Bone marrow (tissue), 2 donors: ENCODE results near the gene MED15.
"Not testable (repeated sequence)": the region's sequence is repeated elsewhere in the genome, so short reads cannot be mapped to it uniquely, and the experiment has no call there.

Source experiments
- DNase-seq, 2 donors: peaks; one replicate each; lab custom pipeline; 2025; lab: John Stamatoyannopoulos, UW

The MED15 gene

DNA sequence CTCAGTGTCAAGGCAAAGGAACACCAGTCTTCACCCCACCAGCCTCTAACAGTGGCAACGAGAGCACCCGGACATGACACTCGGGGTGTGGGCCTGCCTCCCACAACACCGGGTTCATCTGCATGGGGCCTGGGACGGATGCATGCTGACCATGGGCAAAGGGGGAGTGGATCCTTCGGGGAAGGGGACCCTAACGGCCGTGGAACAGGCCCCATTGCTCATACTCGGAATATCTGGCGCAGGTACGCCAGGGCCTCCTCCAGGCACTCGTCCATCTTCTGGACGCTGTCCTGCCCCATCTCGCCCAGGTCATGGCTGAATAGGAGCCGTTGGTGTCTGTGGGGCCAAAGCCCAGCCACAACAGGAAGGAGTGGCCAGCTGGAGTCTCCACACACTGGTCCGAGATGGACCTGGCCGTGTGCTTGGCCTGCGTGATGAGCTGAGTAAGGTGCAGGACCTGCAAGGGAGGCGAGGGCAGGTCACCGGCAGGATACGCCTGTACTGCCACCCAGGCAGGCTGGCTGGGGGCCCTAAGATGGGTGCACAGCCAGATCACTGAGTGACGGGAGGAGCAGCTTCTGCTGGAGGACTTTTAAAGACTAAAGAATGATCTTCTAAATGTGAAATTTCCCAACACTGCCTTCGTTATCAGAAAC lies 96.8 kb downstream of the MED15 start:
- DNase-seq, result no peak

GRCh38 chr22:20604776-20605221 lies 97.4 kb downstream of the MED15 start:
- DNase-seq, result no peak

DNA sequence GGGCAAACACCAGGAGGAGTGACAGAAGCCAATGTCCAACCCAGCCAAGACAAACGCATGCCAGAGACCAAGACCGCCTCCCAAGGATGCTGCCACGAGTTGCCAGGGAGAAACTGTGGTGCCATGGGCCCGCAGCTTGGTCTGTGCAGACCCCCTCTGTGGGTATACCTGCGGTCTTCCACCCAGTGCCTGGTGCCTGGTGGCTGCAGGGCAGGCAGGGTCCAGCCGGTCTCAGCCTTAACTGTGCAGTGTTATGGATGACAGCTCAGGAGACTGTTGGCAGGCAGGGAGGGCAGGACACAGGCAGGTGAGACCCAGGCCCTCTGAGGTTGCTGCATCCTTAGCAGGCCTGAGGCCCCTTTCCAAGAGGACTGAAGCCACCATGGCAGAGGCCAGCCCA lies 97.9 kb downstream of the MED15 start:
- no peak for DNase-seq

GRCh38 chr22:20606041-20606783 lies 98.8 kb downstream of the MED15 start:
- no peak for DNase-seq

DNA sequence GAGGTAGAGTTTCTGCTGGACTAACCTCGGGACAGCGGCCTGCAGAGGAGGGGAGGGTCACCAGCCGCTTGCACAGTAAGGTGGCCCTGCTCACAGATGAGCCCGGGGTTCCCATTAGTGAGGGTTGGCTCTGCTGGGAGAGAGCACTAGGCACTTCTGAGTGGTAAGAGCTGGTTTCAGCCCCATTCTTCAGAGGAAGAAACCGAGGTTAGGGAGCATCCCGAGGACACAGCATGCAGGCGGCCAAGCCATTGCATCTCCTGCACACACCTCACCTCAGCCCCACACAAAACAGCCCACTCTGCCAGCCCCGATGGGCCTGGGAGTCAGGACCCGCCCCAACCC lies 99.3 kb downstream of the MED15 start:
- no peak for DNase-seq

DNA sequence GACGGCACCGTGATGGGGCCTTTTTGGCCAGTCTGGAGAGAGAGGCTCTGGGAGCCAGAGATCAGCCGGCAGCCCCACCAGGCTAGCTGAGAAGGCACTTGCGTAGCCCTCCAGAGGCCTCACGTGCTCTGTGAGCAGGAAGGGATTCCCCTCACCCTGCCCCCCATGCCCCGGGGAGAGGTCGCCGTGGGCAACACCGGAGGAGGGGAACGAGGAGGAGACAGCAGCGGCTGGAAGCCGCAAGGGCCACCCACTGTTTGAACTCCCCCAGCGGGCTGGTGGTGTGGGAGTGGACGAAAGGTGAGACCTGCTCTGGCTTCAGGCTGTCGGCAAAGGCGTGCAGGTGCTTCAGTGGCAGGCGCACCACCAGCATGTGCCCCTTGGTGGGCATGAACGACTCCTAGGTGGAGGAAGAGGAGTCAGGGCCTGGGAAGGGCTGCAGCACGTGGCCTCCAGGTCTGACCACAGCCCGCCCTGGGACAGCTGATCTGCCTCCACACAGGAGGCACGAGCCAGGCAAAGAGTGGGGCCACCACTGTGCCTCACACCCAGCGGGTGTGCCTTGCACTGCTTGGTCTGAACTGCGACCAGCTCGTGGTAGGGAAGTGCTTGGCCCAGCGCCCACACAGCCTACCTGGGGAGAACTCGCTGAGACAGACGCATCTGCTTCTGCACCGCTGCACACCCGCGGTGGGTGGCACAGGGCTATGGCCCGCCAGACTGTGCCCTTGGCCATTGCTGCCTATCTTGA lies 99.9 kb downstream of the MED15 start:
- no peak for DNase-seq

GRCh38 chr22:20610243-20610686 lies 102.9 kb downstream of the MED15 start:
- no peak for DNase-seq

- no peak for DNase-seq
Observed at GRCh38 chr22:20610757-20611156, 103.3 kb downstream of the MED15 start.

- no peak for DNase-seq
Observed at GRCh38 chr22:20611418-20611817, 104.0 kb downstream of the MED15 start.

GRCh38 chr22:20613301-20613700 lies 105.9 kb downstream of the MED15 start:
- DNase-seq, result no peak

- no peak for DNase-seq
Observed at GRCh38 chr22:20615021-20615420, 107.6 kb downstream of the MED15 start.

- no peak for DNase-seq
Observed at GRCh38 chr22:20615533-20616450, 108.4 kb downstream of the MED15 start.

GRCh38 chr22:20616451-20617043 lies 109.1 kb downstream of the MED15 start:
- no peak for DNase-seq

- DNase-seq, result no peak
Observed at GRCh38 chr22:20618488-20618887, 111.1 kb downstream of the MED15 start.

- DNase-seq, result no peak
Observed at GRCh38 chr22:20619045-20619892, 111.9 kb downstream of the MED15 start.

DNA sequence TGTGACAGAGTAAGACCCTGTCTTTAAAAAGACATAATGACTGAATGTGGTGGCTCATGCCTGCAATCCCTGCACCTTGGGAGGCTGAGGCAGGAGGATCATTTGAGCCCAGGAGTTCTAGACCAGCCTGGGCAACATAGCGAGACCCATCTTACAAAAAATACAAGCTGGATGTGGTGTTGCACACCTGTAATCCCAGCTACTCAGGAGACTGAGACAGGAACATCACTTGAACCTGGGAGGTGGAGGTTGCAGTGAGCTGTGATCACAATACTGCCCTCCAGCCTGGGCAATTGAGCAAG lies 112.4 kb downstream of the MED15 start:
- DNase-seq, result not testable (repeated sequence)

GRCh38 chr22:20621162-20621561 lies 113.8 kb downstream of the MED15 start:
- DNase-seq, result no peak

GRCh38 chr22:20622650-20623339 lies 115.4 kb downstream of the MED15 start:
- DNase-seq, result no peak

DNA sequence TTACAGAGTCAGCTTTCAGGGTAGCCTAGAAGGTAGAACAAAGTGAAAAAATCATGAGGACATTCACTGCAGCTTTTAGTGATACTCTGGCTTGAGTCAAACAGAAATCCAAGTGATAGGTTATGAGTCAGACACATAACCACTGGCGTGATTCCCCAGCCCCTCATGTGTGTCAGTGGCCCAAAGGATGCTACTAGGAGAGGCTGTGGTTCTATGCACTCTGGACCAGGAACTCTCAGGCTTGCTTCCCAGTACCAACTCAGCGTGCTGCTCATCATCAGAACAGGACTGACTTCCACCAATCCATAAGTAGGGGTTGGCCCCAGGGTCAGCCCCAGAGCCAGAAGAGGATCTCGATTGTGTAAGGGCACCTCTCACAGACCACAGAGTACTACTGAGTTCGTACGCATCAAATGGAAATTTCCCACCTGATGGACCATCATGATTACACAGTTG lies 116.8 kb downstream of the MED15 start:
- no peak for DNase-seq

DNA sequence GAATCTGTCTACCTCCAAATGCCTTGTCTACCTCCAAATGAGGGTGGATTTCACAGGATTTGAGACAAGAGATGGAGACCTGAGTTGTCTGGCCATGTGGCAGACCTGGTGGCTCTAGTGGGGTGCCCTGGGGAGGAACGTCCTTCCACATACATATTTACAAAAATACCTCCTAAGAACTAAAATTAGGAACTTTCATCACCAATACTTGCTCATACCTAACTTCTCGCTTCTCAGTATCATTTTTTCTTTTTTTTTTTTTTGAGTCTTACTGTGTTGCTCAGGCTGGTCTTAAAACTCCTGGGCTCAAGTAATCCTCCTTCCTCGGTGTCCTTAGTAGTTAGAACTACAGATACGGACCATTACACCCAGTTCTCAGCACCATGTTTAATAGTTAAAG lies 117.9 kb downstream of the MED15 start:
- DNase-seq, result no peak
